ENCODE measurements around the gene S100PBP. TPM values are rescaled to one million over a fixed set of nuclear protein-coding genes. Genes with fewer than 3 reads are reported as not detected.

Gene S100PBP
- polyA plus RNA-seq, 3 donors = 6.6 to 17.4 (median 7.1) TPM

DNA sequence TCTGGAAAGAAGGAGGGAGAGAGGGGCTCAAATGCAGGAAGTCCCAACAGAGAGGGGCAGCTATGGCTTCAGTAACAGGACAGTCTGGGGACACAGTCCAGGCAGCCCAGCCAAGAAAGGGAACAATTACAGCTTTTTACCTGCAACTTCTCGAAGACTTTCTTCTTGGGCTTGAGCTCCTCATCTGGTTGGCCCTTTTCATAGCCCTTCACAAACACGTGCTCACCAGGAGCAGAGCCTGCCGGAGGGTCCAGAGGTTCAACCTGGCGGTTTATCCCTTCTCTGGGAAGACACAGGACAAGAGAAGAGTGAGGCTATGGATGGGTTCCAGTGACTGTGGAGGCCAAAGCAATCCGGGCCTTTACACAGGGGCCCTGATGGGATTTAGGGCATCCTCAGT, 38.2 kb upstream of the S100PBP start:
- no peak overlapping the region for H3K4me3 Mint-ChIP-seq

DNA sequence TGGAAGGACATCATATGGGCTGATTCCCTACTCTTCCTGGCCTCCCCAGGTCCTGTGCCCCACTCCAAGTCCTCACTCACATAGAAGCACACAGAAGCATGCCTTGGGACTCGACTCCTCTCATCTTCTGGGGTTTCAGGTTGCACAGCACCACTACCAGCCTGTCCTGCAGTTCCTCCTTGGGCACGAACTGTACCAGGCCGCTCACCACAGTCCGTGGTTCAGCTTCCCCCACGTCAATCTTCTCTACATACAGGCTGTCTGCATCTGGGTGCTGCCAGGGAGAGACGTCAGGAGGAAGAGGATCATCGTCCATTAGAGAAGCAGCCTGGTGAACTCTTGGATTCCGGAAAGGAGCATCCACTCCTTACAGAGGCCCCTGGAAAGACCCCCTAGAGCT, 37.4 kb upstream of the S100PBP start:
- H3K27me3 Mint-ChIP-seq (ENCODE audit: low read depth in 3 of 3) = peaks cover 0 to 2% (median 0%) of the 10 kb centered on the region in 3 donors
- Histone ChIP-seq H3K4me2 (replicated peaks; ENCODE audit: extremely low read depth, low read length, poor library complexity, severe bottlenecking) (no peak overlapping the region), H3K79me2 (ENCODE audit: insufficient read depth, low read length) (no peaks in the 10 kb centered on the region), H3K27ac (ENCODE audit: low read depth in 1 of 2, low read length in 2 of 2) (no peak overlapping the region), H3K36me3 (replicated peaks in 1 of 2; ENCODE audit: control insufficient read depth in 1 of 2, insufficient read depth in 2 of 2, low read length in 2 of 2) (peaks cover 81 to 97% of the 10 kb centered on the region in 2 donors), H3K4me3 (replicated peaks in 1 of 3; ENCODE audit: low read depth in 2 of 3, low read length in 3 of 3) (no peak overlapping the region), H3K9ac (ENCODE audit: insufficient read depth, low read length, poor library complexity, severe bottlenecking) (no peak overlapping the region), H2AFZ (ENCODE audit: insufficient read depth, low read depth, low read length, poor library complexity, severe bottlenecking) (no peak overlapping the region), H4K20me1 (ENCODE audit: insufficient read depth, low read length) (no peaks in the 10 kb centered on the region), H3K27me3 (ENCODE audit: control insufficient read depth in 2 of 2, insufficient read depth in 2 of 2, low read length in 2 of 2) (no peaks in the 10 kb centered on the region), H3K9me3 (replicated peaks in 1 of 2; ENCODE audit: control insufficient read depth in 1 of 2, insufficient read depth in 1 of 2, low read length in 2 of 2) (no peaks in the 10 kb centered on the region), H3K4me1 (ENCODE audit: control insufficient read depth in 1 of 2, insufficient read depth in 2 of 2, low read length in 2 of 2) (no peaks in the 10 kb centered on the region)
- H3K9me3 Mint-ChIP-seq = no peaks in the 10 kb centered on the region
- 63% methylated on average over 5 of the region's 8 CpGs for WGBS (ENCODE audit: insufficient coverage)
- intact Hi-C loops (cut with micrococcal nuclease) = no loop called here
- DNase-seq = no peak
- no peak for TF ChIP-seq CTCF (IDR thresholded peaks at IDR 0.05)
- H3K36me3 Mint-ChIP-seq = peaks cover 75 to 90% of the 10 kb centered on the region in 2 donors
- no peak overlapping the region for H3K4me3 Mint-ChIP-seq
- peak overlapping the region in 1 of 7 donors; percentile 58 for H3K27ac Mint-ChIP-seq
- H3K4me1 Mint-ChIP-seq = no peaks in the 10 kb centered on the region

More for the DNA sequence above, 38.2 kb upstream of the S100PBP start:
- Mint-ChIP-seq H3K4me1 (no peaks in the 10 kb centered on the region), H3K9me3 (no peaks in the 10 kb centered on the region), H3K36me3 (peaks cover 75 to 90% of the 10 kb centered on the region in 2 donors), H3K27me3 (ENCODE audit: low read depth in 3 of 3) (peaks cover 0 to 2% (median 0%) of the 10 kb centered on the region in 3 donors), H3K27ac (peak overlapping the region in 2 of 7 donors; percentile 46 to 61)
- H2AFZ ChIP-seq (ENCODE audit: insufficient read depth, low read depth, low read length, poor library complexity, severe bottlenecking) = no peak overlapping the region
- no peaks in the 10 kb centered on the region for H3K27me3 ChIP-seq (ENCODE audit: control insufficient read depth in 2 of 2, insufficient read depth in 2 of 2, low read length in 2 of 2)
- WGBS (ENCODE audit: insufficient coverage) = 100% methylated on average over 2 of the region's 5 CpGs
- H3K9ac ChIP-seq (ENCODE audit: insufficient read depth, low read length, poor library complexity, severe bottlenecking) = no peak overlapping the region
- H3K4me3 ChIP-seq (replicated peaks in 1 of 3; ENCODE audit: low read depth in 2 of 3, low read length in 3 of 3) = no peak overlapping the region
- no peak overlapping the region for H3K4me2 ChIP-seq (replicated peaks; ENCODE audit: extremely low read depth, low read length, poor library complexity, severe bottlenecking)
- H3K27ac ChIP-seq (ENCODE audit: low read depth in 1 of 2, low read length in 2 of 2) = no peak overlapping the region
- no peaks in the 10 kb centered on the region for H3K9me3 ChIP-seq (replicated peaks in 1 of 2; ENCODE audit: control insufficient read depth in 1 of 2, insufficient read depth in 1 of 2, low read length in 2 of 2)
- H3K79me2 ChIP-seq (ENCODE audit: insufficient read depth, low read length) = no peaks in the 10 kb centered on the region
- no peak for DNase-seq
- no peaks in the 10 kb centered on the region for H3K4me1 ChIP-seq (ENCODE audit: control insufficient read depth in 1 of 2, insufficient read depth in 2 of 2, low read length in 2 of 2)
- H4K20me1 ChIP-seq (ENCODE audit: insufficient read depth, low read length) = no peaks in the 10 kb centered on the region
- intact Hi-C loops (cut with micrococcal nuclease) = no loop called here
- TF ChIP-seq CTCF (IDR thresholded peaks at IDR 0.05) = no peak
- peaks cover 81 to 96% of the 10 kb centered on the region in 2 donors for H3K36me3 ChIP-seq (replicated peaks in 1 of 2; ENCODE audit: control insufficient read depth in 1 of 2, insufficient read depth in 2 of 2, low read length in 2 of 2)
